GM06990 (cell line): ENCODE data around the gene XG.
"Not testable (repeated sequence)": the region's sequence is repeated elsewhere in the genome, so short reads cannot be mapped to it uniquely, and the experiment has no call there.

Experiments used
- DNase-seq: peaks from one replicate; pipeline ENCODE4 v3.0.0-alpha.2; 2011; ENCODE audit not compliant: insufficient read length; ENCODE audit errors: extremely low read depth
- H3K27me3 ChIP-seq: replicated peaks from 2 replicates; pipeline ENCODE4 v1.6.0; 2011; ENCODE audit warnings: low read length; ENCODE audit not compliant: control insufficient read depth, insufficient read depth
- H3K36me3 ChIP-seq: 2 replicates; pipeline ENCODE4 v1.5.1; 2011; ENCODE audit warnings: low read length; ENCODE audit not compliant: control insufficient read depth, insufficient read depth
- H3K4me3 ChIP-seq: replicated peaks from 2 replicates; pipeline ENCODE4 v1.5.1; 2011; ENCODE audit warnings: low read depth, mild to moderate bottlenecking, control low read depth, low read length
- CTCF ChIP-seq: IDR thresholded peaks from 2 replicates; pipeline ENCODE4 v1.5.1; 2011; ENCODE audit warnings: low read length, control low read depth, mild to moderate bottlenecking, inconsistent platforms; ENCODE audit not compliant: insufficient read depth, poor library complexity, severe bottlenecking

XG gene

GRCh38 chrX:2740672-2741071 is 11.2 kb upstream of the XG start:
- Histone ChIP-seq H3K4me3 (no peak overlapping the region), H3K27me3 (no peaks in the 10 kb centered on the region), H3K36me3 (peaks cover 5% of the 10 kb centered on the region)
- no peak for TF ChIP-seq CTCF
- no peak for DNase-seq

- TF ChIP-seq CTCF = no peak
- Histone ChIP-seq H3K4me3 (no peak overlapping the region), H3K27me3 (no peaks in the 10 kb centered on the region), H3K36me3 (peaks cover 5% of the 10 kb centered on the region)
- DNase-seq = no peak
Observed at GRCh38 chrX:2741386-2741785, 10.5 kb upstream of the XG start.

GRCh38 chrX:2746250-2746649 is 5.6 kb upstream of the XG start:
- not testable (repeated sequence) for DNase-seq, H3K27me3 ChIP-seq, H3K36me3 ChIP-seq, H3K4me3 ChIP-seq

- Histone ChIP-seq H3K36me3 (no peaks in the 10 kb centered on the region), H3K4me3 (no peak overlapping the region), H3K27me3 (no peaks in the 10 kb centered on the region)
- TF ChIP-seq CTCF = no peak
- DNase-seq = no peak
Observed at GRCh38 chrX:2748171-2748814, 3.5 kb upstream of the XG start.

GRCh38 chrX:2748815-2749188 is 3.0 kb upstream of the XG start:
- Histone ChIP-seq H3K4me3 (no peak overlapping the region), H3K27me3 (no peaks in the 10 kb centered on the region), H3K36me3 (no peaks in the 10 kb centered on the region)
- TF ChIP-seq CTCF = no peak
- DNase-seq = no peak

GRCh38 chrX:2751291-2751690 is 549 bp upstream of the XG start:
- DNase-seq = no peak
- H3K4me3 ChIP-seq = no peak overlapping the region
- no peak for TF ChIP-seq CTCF
- H3K36me3 ChIP-seq = no peaks in the 10 kb centered on the region
- H3K27me3 ChIP-seq = no peaks in the 10 kb centered on the region

GRCh38 chrX:2752441-2752840 is 601 bp downstream of the XG start:
- not testable (repeated sequence) for H3K36me3 ChIP-seq, DNase-seq, H3K27me3 ChIP-seq, H3K4me3 ChIP-seq

- not testable (repeated sequence) for DNase-seq, H3K27me3 ChIP-seq, H3K36me3 ChIP-seq, H3K4me3 ChIP-seq
Observed at GRCh38 chrX:2755163-2755715, 3.4 kb downstream of the XG start.
